GM12878 (cell line): ENCODE measurements around the gene AKR1A1. TPM values are rescaled to one million over a fixed set of nuclear protein-coding genes. Genes with fewer than 3 reads are reported as not detected.

ENCODE experiments used
- ATAC-seq: fragments of 200-7000 bp; cut with Tn5 transposase; 3 replicates; pipeline ENCODE4 v1.9.1; 2020; ENCODE audit warnings: mild to moderate bottlenecking, moderate library complexity
- BruUV-seq: library from RNA; stranded (reverse); fragments of 400-500 nt; replicated peaks from 2 replicates; lab custom pipeline; 2021; lab: Mats Ljungman, UMichigan
- CTCF ChIA-PET: fragments of 300-600 bp; sonication (Branson Sonifier 250); formaldehyde crosslinking; extraction: SDS; loops from one replicate; lab custom pipeline; 2021; ENCODE audit warnings: inconsistent platforms; lab: Yijun Ruan, JAX
- POLR2A ChIA-PET: fragments of 350-600 bp; formaldehyde crosslinking; extraction: SDS; loops from one replicate; lab custom pipeline; 2021; ENCODE audit warnings: inconsistent platforms; lab: Charles Lee
- RAD21 ChIA-PET: fragments of 300-600 bp; sonication (Branson Sonifier 250); formaldehyde crosslinking; loops from one replicate; lab custom pipeline; 2023; ENCODE audit warnings: antibody characterized with exemption; ENCODE audit not compliant: unreplicated experiment; lab: Charles Lee
- SMC1A ChIA-PET: fragments of 300-600 bp; sonication (Branson Sonifier 250); formaldehyde crosslinking; loops from one replicate; lab custom pipeline; 2023; ENCODE audit not compliant: unreplicated experiment, uncharacterized antibody; lab: Charles Lee
- DNase-seq: peaks from one replicate; pipeline ENCODE4 v3.0.0-alpha.2; 2011; ENCODE audit warnings: low read depth, low spot score
- FAIRE-seq: peaks from 3 replicates; lab custom pipeline; 2011; peaks lifted over from hg19 to GRCh38; lab: Jason Lieb, UNC
- H2AFZ ChIP-seq: 2 replicates; pipeline ENCODE4 v1.6.0; 2011; ENCODE audit warnings: low read depth, low read length, control low read depth; ENCODE audit not compliant: control insufficient read depth
- H3K27ac ChIP-seq: 2 replicates; pipeline ENCODE4 v1.5.1; 2011; ENCODE audit warnings: control low read depth; ENCODE audit not compliant: control insufficient read depth, insufficient read depth
- H3K27me3 ChIP-seq, 2 experiments: replicated peaks in 1 of 2; 2 replicates each; pipeline versions ENCODE4 v1.6.0 to v1.6.1; 2011; ENCODE audit warnings: low read length in 1 of 2; ENCODE audit not compliant: control insufficient read depth in 2 of 2, insufficient read depth in 2 of 2
- H3K36me3 ChIP-seq, 2 experiments: 2 replicates each; pipeline ENCODE4 v1.5.1; 2011; ENCODE audit warnings: low read length in 1 of 2; ENCODE audit not compliant: control insufficient read depth in 2 of 2, insufficient read depth in 2 of 2
- H3K4me1 ChIP-seq: 2 replicates; pipeline ENCODE4 v1.6.1; 2011; ENCODE audit warnings: mild to moderate bottlenecking, low read length, moderate library complexity, mixed read lengths; ENCODE audit not compliant: control insufficient read depth, insufficient read depth
- H3K4me2 ChIP-seq: 2 replicates; pipeline ENCODE4 v1.6.0; 2011; ENCODE audit warnings: control low read depth; ENCODE audit not compliant: control insufficient read depth, insufficient read depth
- H3K4me3 ChIP-seq: fragments of 200-600 bp; sonication (generic); 2 replicates; pipeline ENCODE4 v1.5.1; 2016
- H3K79me2 ChIP-seq: 2 replicates; pipeline ENCODE4 v1.6.0; 2011; ENCODE audit warnings: low read length; ENCODE audit not compliant: control insufficient read depth, insufficient read depth
- H3K9ac ChIP-seq: 2 replicates; pipeline ENCODE4 v1.8.0; 2011; ENCODE audit warnings: low read length, control low read depth, mixed read lengths; ENCODE audit not compliant: control insufficient read depth, insufficient read depth
- H3K9me3 ChIP-seq: replicated peaks from 3 replicates; pipeline ENCODE4 v1.5.1; 2011; ENCODE audit warnings: mild to moderate bottlenecking, low read length; ENCODE audit not compliant: control insufficient read depth, insufficient read depth
- H4K20me1 ChIP-seq: 2 replicates; pipeline ENCODE4 v1.6.0; 2011; ENCODE audit not compliant: control insufficient read depth, insufficient read depth
- BCL11A ChIP-seq: IDR thresholded peaks from 2 replicates; pipeline ENCODE4 v1.6.1; 2011; ENCODE audit warnings: low read depth, low read length
- CEBPZ ChIP-seq: fragments of 150-350 bp; IDR thresholded peaks from 2 replicates; pipeline ENCODE4 v1.6.1; 2016; ENCODE audit warnings: low read depth, low read length
- EED ChIP-seq: sonication (generic); IDR thresholded peaks from 2 replicates; pipeline ENCODE4 v1.6.1; 2016; ENCODE audit warnings: antibody characterized with exemption, low read depth
- IRF4 ChIP-seq: IDR thresholded peaks from 2 replicates; pipeline ENCODE4 v1.6.1; 2011; ENCODE audit warnings: low read depth, low read length
- MAX ChIP-seq: IDR thresholded peaks from 2 replicates; pipeline ENCODE4 v1.6.1; 2012; ENCODE audit warnings: low read depth, low read length, improper control_type of control experiment
- MEF2A ChIP-seq: IDR thresholded peaks from 2 replicates; pipeline ENCODE4 v1.6.1; 2011; ENCODE audit warnings: low read depth, mild to moderate bottlenecking, low read length, moderate library complexity; ENCODE audit not compliant: insufficient read depth
- NFIC ChIP-seq: IDR thresholded peaks from 2 replicates; pipeline ENCODE4 v1.6.1; 2012; ENCODE audit warnings: low read depth, mild to moderate bottlenecking, inconsistent platforms, low read length, moderate library complexity
- NFYA ChIP-seq: IDR thresholded peaks from 2 replicates; pipeline ENCODE4 v1.6.1; 2011; ENCODE audit warnings: low read depth, mild to moderate bottlenecking, low read length, improper control_type of control experiment, borderline replicate concordance
- NFYB ChIP-seq: IDR thresholded peaks from 2 replicates; pipeline ENCODE4 v1.6.1; 2011; ENCODE audit warnings: low read depth, mild to moderate bottlenecking, low read length, improper control_type of control experiment, moderate library complexity; ENCODE audit not compliant: insufficient read depth
- NRF1 ChIP-seq: conservative IDR thresholded peaks from 2 replicates; pipeline ENCODE4 v1.6.1; 2011; ENCODE audit warnings: mild to moderate bottlenecking, low read depth, low read length, improper control_type of control experiment
- SPI1 ChIP-seq: IDR thresholded peaks from 2 replicates; pipeline ENCODE4 v1.6.1; 2011; ENCODE audit warnings: low read depth, mild to moderate bottlenecking, low read length, moderate library complexity, borderline replicate concordance; ENCODE audit not compliant: insufficient read depth
- SREBF2 ChIP-seq: IDR thresholded peaks from 2 replicates; pipeline ENCODE4 v1.6.1; 2012; ENCODE audit warnings: mild to moderate bottlenecking, low read length
- WGBS: methylation state at CpG from one replicate; pipeline ENCODE4 v1.1.6; 2016; ENCODE audit warnings: low lambda C conversion rate; ENCODE audit not compliant: insufficient replicate concordance, insufficient coverage; ENCODE audit errors: missing lambda C conversion rate; 5-methylcytosine and 5-hydroxymethylcytosine counted together
- in situ Hi-C: fragments of 300-500 bp; cut with MboI; formaldehyde crosslinking; loops from 9 replicates; pipeline ENCODE4 v1.14.3; 2018; ENCODE audit warnings: mixed read lengths
- intact Hi-C: fragments of 100-400 bp; cut with micrococcal nuclease; formaldehyde crosslinking; loops from one replicate; pipeline ENCODE4 v1.14.2; 2022; ENCODE audit not compliant: unreplicated experiment
- polyA plus RNA-seq, 11 experiments: library from polyadenylated mRNA; depleted of rRNA in 4 of 11; unstranded in 6 of 11; stranded (reverse) in 5 of 11; fragments of >200 nt; fragmentation: Nextera tagmentation in 4 of 11; fragmentation: Illumina TruSeq in 1 of 11; extraction: Ambion mirVana in 4 of 11; extraction: Trizol in 1 of 11; gene quantifications; 1 replicate in 1 of 11; 2 replicates in 10 of 11; pipeline versions ENCODE4 v1.2.1 to v1.2.3, GENCODE V29; 2011 to 2016; ENCODE audit warnings: inconsistent platforms in 2 of 11, missing spikeins in 2 of 11, low read depth in 1 of 11
- total RNA-seq, 4 experiments: library from RNA; depleted of rRNA in 3 of 4; stranded (reverse); fragments of >200 nt in 3 of 4; fragmentation: Illumina TruSeq in 1 of 4; extraction: Trizol in 1 of 4; gene quantifications; 2 replicates each; pipeline versions ENCODE4 v1.2.1 to v1.2.3, GENCODE V29; 2013 to 2021

Gene AKR1A1
- total and polyA plus RNA-seq, 10 of the 15 experiments (the other 5 are each of a cell fraction or from before 2014, with no cell fraction given), result 187 to 335 (median 241) TPM

- in situ Hi-C loops, result no loop called here
- ChIA-PET POLR2A (interaction anchor here (0.9 to 6.4 kb wide), 8 partner anchors 9 to 212 kb away, joined by 3 to 105 read pairs (median 8); partner anchors contain the start of genes CCDC163, MMACHC, MUTYH and NASP), RAD21 (interaction anchor here (0.6 to 1.8 kb wide), 12 partner anchors 17 to 134 kb away, joined by 3 to 20 read pairs (median 7); partner anchors contain the start of genes CCDC163, GPBP1L1, MMACHC and NASP), CTCF (interaction anchor here (0.9 to 5.7 kb wide), 8 partner anchors 8 to 192 kb away, joined by 3 to 48 read pairs (median 6); partner anchors contain the start of genes CCDC163, MMACHC and PRDX1), SMC1A (interaction anchor here (0.7 to 3.4 kb wide), 19 partner anchors 8 to 137 kb away, joined by 3 to 22 read pairs (median 6); partner anchors contain the start of genes CCDC163, MMACHC, PRDX1 and TESK2)
- peak overlapping the region; percentile 94 for H3K9ac ChIP-seq
- H3K27me3 ChIP-seq, result no peaks in the 10 kb centered on the region
- H4K20me1 ChIP-seq, result no peaks in the 10 kb centered on the region
- no peaks in the 10 kb centered on the region; the same call in 1 of the 3 replicates for H3K9me3 ChIP-seq
- no TSS peak for BruUV-seq
- TF ChIP-seq SREBF2 (no peak), SPI1 (peak; percentile 40; the same call in 1 of the 2 replicates)
- no peak overlapping the region for H2AFZ ChIP-seq
- 2% methylated on average over 3 of the region's 3 CpGs for WGBS
- peak overlapping the region; percentile 87 for H3K4me3 ChIP-seq
- peaks cover 0 to 12% of the 10 kb centered on the region in 2 experiments; a peak in 2 of 4 replicates for H3K36me3 ChIP-seq
- peaks cover 40% of the 10 kb centered on the region for H3K79me2 ChIP-seq
- no peak for ATAC-seq
- H3K4me1 ChIP-seq, result peaks cover 9% of the 10 kb centered on the region
- H3K4me2 ChIP-seq, result peak overlapping the region; percentile 82
- intact Hi-C loops, result loop anchor here (5.0 kb wide), 1 partner anchor 49 kb away; the partner anchor contains the start of genes CCDC163 and MMACHC
- DNase-seq, result no peak
- no peak for FAIRE-seq
- peak overlapping the region; percentile 91 for H3K27ac ChIP-seq
These were observed 1.1 kb downstream of the AKR1A1 start for GRCh38 chr1:45551684-45552083.

GRCh38 chr1:45552331-45552730 lies 1.7 kb downstream of the AKR1A1 start:
- Histone ChIP-seq H3K79me2 (peaks cover 43% of the 10 kb centered on the region), H4K20me1 (no peaks in the 10 kb centered on the region), H3K9ac (peak overlapping the region; percentile 94), H3K9me3 (no peaks in the 10 kb centered on the region; the same call in 1 of the 3 replicates), H3K4me3 (peak overlapping the region; percentile 87), H3K27me3 (no peaks in the 10 kb centered on the region), H3K4me1 (peaks cover 12% of the 10 kb centered on the region), H3K4me2 (peak overlapping the region; percentile 82), H3K27ac (peak overlapping the region; percentile 39), H3K36me3 (peaks cover 0 to 14% of the 10 kb centered on the region in 2 experiments; a peak in 2 of 4 replicates), H2AFZ (no peak overlapping the region)
- peak; percentile 72 for FAIRE-seq
- DNase-seq, result no peak
- intact Hi-C loops, result loop anchor here (5.0 kb wide), 1 partner anchor 50 kb away; the partner anchor contains the start of genes CCDC163 and MMACHC
- no peak for ATAC-seq
- 0% methylated on average over 1 of the region's 1 CpG for WGBS
- CTCF ChIA-PET, result interaction anchor here (0.7 to 5.7 kb wide), 6 partner anchors 18 to 534 kb away, joined by 3 to 48 read pairs (median 9); partner anchors contain the start of gene PRDX1
- RAD21 ChIA-PET, result interaction anchor here (0.6 kb wide), 1 partner anchor 35 kb away, joined by 3 read pairs; no protein-coding TSS in a partner anchor
- in situ Hi-C loops, result no loop called here
- no TSS peak for BruUV-seq
- SMC1A ChIA-PET, result interaction anchor here (0.7 to 3.4 kb wide), 9 partner anchors 8 to 61 kb away, joined by 3 to 22 read pairs (median 9); no protein-coding TSS in a partner anchor
- POLR2A ChIA-PET, result interaction anchor here (2.0 to 6.4 kb wide), 3 partner anchors 10 to 33 kb away, joined by 6 to 105 read pairs (median 12); partner anchors contain the start of genes NASP and PRDX1
- TF ChIP-seq MEF2A (no peak), NRF1 (no peak), MAX (no peak), CEBPZ (no peak), NFYA (no peak), BCL11A (no peak), IRF4 (no peak), EED (no peak), NFYB (no peak), NFIC (no peak)
